SK-N-SH (cell line): Measurements from ENCODE around the gene TTLL1.

Experiments
- CHD2 ChIP-seq: fragments of 150-350 bp; IDR thresholded peaks from 2 replicates; pipeline ENCODE4 v1.6.1; 2018; ENCODE audit warnings: low read length; ENCODE audit not compliant: partially characterized antibody
- CTCF ChIP-seq: fragments of 200-600 bp; sonication (generic); IDR thresholded peaks from 2 replicates; pipeline ENCODE4 v1.6.1; 2017; ENCODE audit warnings: antibody characterized with exemption, mild to moderate bottlenecking, moderate library complexity
- FOXM1 ChIP-seq: IDR thresholded peaks from 2 replicates; pipeline ENCODE4 v1.4.0; 2012; ENCODE audit warnings: low read depth, mild to moderate bottlenecking
- JUND ChIP-seq: IDR thresholded peaks from 2 replicates; pipeline ENCODE4 v1.4.0; 2012
- MAX ChIP-seq: IDR thresholded peaks from 2 replicates; pipeline ENCODE4 v1.4.0; 2012; ENCODE audit warnings: low read depth
- MEF2A ChIP-seq: IDR thresholded peaks from 2 replicates; pipeline ENCODE4 v1.4.0; 2012; ENCODE audit warnings: low read depth, borderline replicate concordance
- MXI1 ChIP-seq: IDR thresholded peaks from 2 replicates; pipeline ENCODE4 v1.6.1; 2012; ENCODE audit warnings: mild to moderate bottlenecking, low read depth, low read length, improper control_type of control experiment
- NFIC ChIP-seq: IDR thresholded peaks from 2 replicates; pipeline ENCODE4 v1.4.0; 2012; ENCODE audit warnings: borderline replicate concordance
- POLR2AphosphoS5 ChIP-seq: IDR thresholded peaks from 2 replicates; pipeline ENCODE4 v1.6.1; 2012; ENCODE audit warnings: low read depth, low read length
- RAD21 ChIP-seq: IDR thresholded peaks from 2 replicates; pipeline ENCODE4 v1.6.1; 2012; ENCODE audit warnings: mild to moderate bottlenecking, low read length
- RCOR1 ChIP-seq: fragments of 150-350 bp; IDR thresholded peaks from 2 replicates; pipeline ENCODE4 v1.6.1; 2017; ENCODE audit warnings: antibody characterized with exemption, low read length
- YY1 ChIP-seq: IDR thresholded peaks from 2 replicates; pipeline ENCODE4 v1.4.0; 2012; ENCODE audit warnings: low read depth, mild to moderate bottlenecking
- ZBTB33 ChIP-seq: IDR thresholded peaks from 2 replicates; pipeline ENCODE4 v1.4.0; 2012; ENCODE audit warnings: low read depth, borderline replicate concordance

GRCh38 chr22:43007519-43008102, 81.6 kb downstream of the TTLL1 start:
- no peak for TF ChIP-seq CTCF
- TF ChIP-seq MXI1, result no peak
- no peak for TF ChIP-seq FOXM1
- TF ChIP-seq NFIC, result no peak
- TF ChIP-seq YY1, result no peak
- 0 out of 2 replicates have a peak, but pooled peaks have one; percentile 10 for TF ChIP-seq RCOR1
- TF ChIP-seq CHD2, result no peak
- TF ChIP-seq MEF2A, result no peak
- no peak for TF ChIP-seq JUND
- TF ChIP-seq POLR2AphosphoS5, result no peak
- TF ChIP-seq RAD21, result no peak
- TF ChIP-seq MAX, result no peak
- TF ChIP-seq ZBTB33, result no peak
